Measurements from ENCODE around the gene LZTR1.
A peak's percentile ranks its signal among the peaks of the same experiment; 100 is the strongest.

LZTR1 gene

DNA sequence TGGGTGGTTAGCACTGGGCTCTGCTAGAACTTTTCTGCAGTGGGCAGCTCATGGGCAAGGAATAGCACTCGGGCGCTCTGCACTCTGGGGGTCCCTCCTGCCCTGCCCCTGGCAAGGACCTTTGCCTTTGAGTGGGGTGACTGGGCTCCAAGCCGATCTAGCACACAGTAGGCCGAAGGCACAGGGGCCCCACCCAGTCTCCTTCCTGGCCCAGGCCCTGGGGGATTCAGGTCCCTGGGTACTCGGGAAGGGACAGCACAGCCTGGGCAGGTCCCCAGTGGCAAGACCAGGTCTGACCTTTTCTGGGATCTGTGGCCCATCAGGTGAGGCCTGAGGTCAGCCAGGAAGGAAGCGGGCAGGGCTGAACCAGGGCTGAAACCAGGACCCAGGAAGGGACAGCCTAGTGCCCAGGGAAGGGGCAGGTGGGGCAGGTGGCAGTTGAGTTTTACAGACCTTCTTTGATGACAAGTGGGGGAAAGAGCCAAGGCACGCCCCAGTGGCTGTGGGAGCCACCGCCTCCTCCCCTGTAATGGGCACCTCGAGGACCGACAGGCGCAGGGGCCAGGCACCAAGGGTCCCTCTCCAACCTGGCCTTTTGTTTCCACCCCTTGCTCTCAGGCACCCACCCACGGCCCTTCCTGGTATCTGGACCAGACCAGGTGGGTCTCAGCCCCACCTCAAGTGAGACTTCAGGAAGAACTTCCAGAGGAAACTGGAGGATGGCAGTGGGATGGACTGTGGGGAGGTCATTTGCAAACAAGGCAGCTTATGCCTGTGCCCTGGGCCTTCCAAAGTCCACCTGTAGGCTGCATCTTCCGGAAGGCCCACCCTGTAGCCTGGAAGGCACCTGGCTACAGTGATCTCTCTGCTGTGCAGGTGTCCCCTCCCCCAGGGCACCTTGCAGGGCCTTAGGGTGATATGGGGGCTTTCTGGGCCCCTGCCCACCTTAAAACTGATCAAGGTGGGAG, 15.9 kb upstream of the LZTR1 start:
- no peak for DNase-seq (ENCODE audit: low read depth, low spot score)

DNA sequence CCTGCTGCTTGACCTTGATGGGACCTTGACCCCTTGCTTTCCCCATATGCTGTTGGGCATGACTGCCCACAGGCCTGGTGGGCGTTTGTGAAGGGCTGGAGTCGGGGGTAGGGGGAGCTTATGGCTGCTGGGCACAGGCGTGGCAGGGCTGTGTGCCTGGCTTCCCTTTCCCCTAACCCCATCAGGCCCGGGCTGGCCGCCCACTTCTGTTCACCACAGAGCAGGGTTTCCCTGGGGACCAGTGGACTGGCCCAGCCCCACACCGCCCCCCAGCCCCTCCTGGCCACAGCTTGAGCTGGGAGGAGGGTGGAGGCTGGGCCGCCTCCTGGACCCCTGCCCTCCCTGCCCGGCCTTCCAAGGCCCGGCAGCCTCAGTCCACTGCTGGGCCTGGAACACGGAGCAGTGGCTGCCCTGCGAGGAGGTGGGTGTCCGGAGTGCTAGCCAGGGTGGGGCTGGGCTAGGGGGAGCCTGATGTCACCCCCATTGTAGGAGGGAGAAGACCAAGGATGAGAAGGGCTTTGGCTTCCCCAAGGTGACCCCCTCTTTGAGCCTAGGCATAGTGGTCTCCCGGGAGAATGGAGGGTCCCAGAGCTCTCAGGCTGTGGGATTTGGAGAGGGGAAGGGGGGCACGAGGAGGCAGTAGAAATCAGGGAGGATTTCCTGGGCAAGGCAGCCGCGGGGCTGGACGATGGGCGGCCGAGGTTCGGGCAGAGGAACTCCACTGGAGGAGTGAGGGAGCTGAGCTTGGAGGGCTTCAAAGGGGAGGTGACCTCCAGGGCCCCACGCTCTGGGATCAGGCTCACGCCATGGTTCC, 15.0 kb upstream of the LZTR1 start, which contains the start of gene AIFM3:
Gene AIFM3 (plus strand): TSS at position 373 of the 814 bp plus-strand sequence. CDS start 690 bp downstream, outside the sequence.
- no peak for DNase-seq (ENCODE audit: low read depth, low spot score)

DNA sequence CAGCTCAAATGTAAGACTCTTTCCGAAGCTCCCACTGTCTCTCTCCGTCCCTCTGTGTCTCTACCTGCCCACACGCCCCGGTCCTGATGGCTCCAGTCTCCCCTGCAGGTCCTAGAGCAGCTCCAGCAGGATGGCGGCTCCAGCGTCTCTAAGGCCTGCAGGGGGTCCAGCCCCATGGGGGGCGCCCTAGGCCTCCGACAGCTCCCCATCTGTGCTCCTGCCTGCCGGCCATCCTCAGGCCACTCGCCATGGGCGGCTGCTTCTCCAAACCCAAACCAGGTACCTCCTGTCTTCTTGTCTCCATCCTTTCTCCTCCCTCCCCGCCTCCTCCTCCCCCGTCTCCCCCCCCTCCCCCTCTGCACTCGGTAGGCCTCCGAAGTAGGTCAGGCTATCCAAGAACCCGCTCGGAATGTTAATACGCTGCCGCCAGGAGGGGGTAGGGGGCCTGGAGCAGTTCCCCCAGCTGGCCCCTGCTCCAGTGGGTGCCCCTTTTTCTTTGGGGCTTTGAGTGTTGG, 14.3 kb upstream of the LZTR1 start:
- no peak for DNase-seq (ENCODE audit: low read depth, low spot score)

DNA sequence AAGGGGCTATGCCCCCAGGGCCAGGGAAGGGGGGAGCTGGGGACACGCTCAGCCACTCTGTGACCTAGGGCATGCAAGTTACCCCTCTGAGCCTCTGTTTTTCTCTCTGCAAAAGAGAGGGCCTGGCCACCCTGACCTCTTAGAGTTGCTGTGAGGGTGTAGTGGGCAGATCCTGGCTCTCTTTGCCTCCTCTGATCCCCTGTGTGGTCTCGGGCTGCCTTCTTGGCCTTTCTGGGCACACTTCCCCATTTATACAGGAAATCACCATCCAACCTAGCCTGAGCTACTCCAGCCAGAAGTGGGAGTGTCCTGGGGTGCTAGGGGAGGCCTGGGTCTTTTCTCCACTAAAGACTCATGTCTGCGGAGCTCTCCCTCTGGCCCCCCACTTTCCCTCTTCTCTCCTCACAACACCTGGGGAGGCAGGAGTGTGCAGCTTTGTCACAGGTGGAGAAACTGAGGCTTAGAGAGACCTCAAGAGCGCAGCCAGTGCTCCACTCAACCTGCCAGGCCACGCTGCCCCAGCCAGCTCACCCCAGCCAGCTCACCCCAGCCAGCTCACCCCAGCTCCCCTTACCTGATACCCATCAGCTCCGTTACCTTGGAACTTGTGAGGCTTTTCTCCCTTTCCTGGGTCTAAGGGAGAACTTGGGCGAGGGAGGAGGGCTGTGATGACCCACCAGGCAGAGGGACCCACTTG, 13.7 kb upstream of the LZTR1 start:
- no peak for DNase-seq (ENCODE audit: low read depth, low spot score)

DNA sequence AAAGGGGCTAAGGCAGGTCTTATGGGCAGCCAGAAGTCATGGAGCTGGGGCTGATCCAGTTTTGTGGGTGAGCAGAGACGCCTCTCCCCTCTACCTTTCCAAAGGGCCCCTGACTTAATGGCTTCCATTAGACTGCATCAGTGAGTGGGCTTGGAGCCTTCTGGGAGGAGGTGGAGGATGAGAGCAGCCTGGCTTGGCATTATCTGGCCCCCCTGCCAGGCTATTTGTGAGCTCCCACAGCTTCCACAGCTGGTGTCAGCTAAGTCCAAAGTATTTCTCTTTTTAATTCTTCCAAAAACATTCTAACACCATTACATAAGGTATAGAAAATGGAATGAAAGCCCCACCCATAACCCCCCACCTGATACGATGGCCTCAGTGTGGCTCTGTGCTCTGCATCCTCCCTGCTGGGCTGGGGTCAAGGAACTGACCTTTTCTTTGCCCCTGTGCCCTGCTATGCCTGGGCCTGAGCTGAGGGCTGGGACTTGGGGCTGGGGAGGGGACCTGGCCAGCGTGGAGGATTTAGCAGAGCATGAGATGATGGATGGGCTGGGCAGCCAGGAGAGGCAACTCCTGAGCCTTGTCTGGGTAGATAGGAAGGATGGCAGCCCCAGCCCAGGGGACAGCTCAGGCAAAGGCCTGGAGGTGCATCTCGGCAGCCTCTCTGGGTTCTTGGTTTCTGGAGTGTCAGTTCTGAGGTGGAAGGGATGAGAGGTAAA, 11.0 kb upstream of the LZTR1 start:
- DNase-seq (ENCODE audit: low read depth, low spot score): no peak

DNA sequence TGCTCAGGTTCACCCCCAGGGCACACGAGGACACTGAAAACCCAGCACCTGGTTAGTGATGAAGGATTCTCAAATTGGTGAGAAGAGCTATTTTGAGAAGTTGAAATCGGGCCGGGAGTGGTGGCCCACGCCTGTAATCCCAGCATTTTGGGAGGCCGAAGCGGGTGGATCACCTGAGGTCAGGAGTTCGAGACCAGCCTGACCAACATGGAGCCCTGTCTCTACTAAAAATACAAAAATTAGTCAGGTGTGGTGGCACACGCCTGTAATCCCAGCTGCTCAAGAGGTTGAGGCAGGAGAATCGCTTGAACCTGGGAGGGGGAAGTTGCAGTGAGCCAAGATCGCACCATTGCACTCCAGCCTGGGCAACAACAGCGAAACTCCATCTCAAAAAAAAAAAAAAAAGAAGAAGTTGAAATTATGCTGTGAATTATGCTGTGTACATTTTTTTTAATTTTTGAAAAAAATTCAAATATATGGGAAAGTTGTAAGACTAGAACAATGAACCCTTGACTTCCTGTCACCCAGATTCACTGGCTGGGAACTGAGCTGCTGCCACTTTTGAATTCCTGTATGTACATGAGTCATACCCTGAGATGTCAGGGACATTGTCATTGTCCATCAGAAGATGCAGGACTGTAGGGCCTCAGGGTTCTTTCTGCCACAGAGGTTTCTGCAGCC, 9.9 kb upstream of the LZTR1 start:
- DNase-seq (ENCODE audit: low read depth, low spot score): peak; percentile 15

DNA sequence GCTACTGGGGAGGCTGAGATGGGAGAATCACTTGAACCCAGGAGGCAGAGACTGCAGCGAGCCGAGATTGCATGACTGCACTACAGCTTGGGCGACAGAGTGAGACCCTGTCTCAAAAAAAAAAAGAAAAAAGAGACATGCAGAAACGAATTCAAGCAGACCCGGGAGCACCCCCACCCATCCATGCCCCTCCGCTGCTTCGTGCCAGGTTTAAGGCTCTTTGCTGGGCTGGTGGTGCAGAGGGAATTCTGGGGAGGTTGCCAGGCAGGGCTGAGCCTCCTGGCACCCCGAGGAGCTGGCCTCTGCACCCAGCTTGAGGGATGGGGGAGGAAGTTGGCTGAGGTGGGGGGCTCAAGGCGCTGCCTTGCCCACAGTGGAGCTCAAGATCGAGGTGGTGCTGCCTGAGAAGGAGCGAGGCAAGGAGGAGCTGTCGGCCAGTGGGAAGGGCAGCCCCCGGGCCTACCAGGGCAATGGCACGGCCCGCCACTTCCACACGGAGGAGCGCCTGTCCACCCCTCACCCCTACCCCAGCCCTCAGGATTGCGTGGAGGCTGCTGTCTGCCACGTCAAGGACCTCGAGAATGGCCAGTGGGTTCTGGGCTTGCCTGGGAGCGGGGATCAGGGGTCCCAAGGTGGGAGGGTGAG, 9.0 kb upstream of the LZTR1 start:
- no peak for DNase-seq (ENCODE audit: low read depth, low spot score)

DNA sequence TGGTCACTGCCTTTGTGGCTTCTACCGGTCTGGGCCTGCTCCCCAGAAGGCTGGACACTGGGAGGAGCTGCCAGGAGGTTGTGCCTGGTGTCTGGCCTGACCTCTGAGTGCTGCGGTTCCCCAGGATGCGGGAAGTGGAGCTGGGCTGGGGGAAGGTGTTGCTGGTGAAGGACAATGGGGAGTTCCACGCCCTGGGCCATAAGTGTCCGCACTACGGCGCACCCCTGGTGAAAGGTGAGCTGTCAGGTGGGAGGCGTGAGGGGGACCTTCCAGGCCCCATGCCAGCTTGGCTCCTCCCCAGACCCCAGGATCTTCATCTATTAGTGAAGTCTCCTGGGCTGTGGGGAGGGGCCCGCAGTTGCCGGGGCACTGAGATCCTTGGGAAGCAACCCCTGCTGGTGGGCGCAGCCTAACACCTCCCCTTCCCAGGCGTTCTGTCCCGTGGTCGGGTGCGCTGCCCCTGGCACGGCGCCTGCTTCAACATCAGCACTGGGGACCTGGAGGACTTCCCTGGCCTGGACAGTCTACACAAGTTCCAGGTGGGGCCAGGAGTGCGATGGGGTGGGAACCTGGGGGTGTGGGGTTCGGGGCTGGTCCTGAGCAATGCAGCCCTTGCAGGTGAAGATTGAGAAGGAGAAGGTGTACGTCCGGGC, 8.3 kb upstream of the LZTR1 start:
- DNase-seq (ENCODE audit: low read depth, low spot score): no peak

DNA sequence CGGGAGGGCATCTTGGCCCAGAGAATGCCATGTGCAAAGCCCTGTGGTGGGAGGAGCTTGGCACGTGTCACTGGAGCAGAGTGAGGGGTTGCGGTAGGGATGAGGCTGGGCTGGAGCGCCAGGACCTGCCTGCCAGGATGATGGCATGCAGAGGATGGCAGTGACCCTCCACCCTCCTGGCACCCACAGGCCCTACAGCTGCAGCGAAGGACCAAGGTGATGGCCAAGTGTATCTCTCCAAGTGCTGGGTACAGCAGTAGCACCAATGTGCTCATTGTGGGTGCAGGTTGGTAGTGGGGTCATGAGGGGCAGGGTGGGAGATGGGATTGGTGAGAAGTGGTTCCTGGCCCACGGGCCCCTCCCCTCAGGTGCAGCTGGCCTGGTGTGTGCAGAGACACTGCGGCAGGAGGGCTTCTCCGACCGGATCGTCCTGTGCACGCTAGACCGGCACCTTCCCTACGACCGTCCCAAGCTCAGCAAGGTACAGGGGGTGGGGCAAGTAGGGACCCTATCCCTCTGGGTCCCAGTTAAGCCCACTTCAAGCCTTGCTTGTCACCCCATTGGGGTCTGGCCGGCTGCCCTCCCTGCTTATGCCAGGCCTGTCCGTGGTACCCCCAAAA, 7.7 kb upstream of the LZTR1 start:
- DNase-seq (ENCODE audit: low read depth, low spot score): no peak

DNA sequence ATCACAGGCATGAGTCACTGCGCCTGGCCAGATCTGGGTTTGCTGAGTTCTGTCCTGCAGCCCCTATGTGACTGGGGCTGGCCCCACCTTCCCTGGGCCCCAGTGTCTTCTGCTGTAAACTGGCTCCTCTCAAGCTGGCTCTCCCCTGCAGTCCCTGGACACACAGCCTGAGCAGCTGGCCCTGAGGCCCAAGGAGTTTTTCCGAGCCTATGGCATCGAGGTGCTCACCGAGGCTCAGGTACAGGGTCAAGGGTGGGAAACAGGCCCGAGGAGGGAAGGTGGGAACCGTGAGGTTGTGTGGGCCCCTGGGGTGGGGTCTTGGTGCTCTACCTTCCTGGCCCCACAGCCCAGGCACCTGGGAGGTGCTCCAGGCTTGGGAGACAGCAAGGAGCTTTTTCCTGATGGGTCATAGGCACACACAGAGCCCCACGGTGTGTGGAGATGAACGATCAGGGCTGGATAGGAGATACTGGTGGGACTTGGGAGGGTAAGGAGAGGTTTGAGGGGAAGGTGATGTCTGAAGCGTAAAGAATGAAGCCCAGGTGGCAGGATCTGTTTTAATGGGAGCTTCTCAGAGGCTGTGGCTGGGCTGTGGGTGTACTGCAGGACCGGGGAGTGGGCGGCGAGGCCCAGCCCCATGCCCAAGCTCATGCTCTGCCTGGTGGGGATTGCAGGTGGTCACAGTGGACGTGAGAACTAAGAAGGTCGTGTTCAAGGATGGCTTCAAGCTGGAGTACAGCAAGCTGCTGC, 6.4 kb upstream of the LZTR1 start:
- no peak for DNase-seq (ENCODE audit: low read depth, low spot score)

DNA sequence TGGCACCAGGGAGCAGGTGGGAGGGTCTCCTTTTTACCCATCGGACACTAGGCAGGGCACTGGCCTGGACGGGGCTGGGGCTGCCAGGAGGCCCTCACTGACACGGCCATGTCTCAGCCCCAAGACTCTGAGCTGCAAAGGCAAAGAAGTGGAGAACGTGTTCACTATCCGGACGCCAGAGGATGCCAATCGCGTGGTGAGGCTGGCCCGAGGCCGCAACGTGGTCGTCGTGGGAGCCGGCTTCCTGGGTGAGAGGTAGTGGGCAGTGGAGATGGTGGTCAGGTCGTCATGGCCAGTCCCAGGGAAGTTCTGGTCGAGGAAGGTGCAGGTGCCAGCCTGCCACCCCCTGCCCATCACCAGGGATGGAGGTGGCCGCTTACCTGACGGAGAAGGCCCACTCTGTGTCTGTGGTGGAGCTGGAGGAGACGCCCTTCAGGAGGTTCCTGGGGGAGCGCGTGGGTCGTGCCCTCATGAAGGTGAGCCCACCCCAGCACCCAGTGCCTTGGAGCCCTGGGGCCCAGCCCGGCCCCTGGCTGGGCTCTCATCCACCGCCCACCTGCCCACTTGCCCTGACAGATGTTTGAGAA, 5.7 kb upstream of the LZTR1 start:
- no peak for DNase-seq (ENCODE audit: low read depth, low spot score)

DNA sequence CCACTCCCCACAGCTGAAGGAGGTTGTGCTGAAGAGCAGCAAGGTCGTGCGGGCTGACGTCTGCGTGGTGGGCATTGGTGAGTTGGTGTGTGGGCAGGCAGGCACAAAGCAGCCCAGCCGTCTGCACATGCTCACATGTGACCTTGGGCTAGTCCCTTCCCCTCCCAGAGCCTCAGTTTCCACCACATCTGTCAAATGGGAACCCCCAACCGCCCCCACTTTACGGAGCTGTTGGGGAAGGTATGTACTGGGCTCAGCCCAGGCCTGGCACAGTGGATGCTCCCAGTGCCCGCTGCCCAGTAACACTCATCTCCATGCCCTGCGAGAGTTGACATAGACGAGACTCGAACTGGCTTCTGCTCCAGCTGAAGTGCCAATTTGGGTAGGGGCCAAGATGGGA, 5.1 kb upstream of the LZTR1 start:
- no peak for DNase-seq (ENCODE audit: low read depth, low spot score)

DNA sequence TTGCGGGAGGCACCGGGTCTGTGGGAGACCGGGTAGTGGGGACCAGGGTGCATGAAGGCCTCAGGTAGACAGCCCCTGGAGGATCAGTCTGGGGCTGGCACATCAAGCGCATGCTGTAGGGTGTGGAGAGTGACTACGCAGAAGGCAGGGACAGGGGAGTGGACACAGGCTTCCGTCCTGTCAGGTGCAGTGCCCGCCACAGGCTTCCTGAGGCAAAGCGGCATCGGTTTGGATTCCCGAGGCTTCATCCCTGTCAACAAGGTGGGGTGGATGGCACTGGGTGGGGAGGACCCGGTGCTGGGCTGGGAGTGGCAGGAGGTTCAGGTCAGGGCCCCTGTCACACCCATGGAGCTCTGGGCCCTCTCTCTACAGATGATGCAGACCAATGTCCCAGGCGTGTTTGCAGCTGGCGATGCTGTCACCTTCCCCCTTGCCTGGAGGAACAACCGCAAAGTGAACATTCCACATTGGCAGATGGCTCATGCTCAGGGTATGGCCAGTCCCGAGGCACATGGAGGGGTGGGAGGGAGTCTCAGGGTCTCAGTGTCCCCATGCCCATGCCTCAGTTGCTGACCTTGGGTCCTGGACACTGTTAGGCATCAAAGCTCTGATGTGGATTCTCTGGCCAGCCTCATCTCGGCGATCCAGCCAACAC, 4.5 kb upstream of the LZTR1 start:
- DNase-seq (ENCODE audit: low read depth, low spot score): no peak

DNA sequence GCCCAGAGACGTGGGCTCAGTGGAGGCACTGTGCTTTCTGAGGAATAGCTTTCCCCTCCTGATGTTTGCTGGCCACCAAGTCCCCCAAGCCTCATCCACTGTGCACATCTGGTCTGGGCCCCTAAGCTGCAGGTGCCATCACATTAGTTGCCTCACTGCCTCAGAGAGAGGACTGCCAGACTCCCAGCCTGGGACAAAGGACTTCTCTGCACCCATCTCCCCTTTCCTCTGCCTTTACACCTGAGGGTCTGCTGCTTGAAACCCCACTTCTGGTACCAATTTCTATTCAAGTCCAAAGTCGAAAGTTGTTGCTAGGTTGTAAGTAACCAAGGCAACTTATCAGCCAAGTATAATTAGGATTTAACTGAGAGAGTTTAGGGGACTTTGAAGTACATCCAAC, 3.7 kb upstream of the LZTR1 start:
- no peak for DNase-seq (ENCODE audit: low read depth, low spot score)

DNA sequence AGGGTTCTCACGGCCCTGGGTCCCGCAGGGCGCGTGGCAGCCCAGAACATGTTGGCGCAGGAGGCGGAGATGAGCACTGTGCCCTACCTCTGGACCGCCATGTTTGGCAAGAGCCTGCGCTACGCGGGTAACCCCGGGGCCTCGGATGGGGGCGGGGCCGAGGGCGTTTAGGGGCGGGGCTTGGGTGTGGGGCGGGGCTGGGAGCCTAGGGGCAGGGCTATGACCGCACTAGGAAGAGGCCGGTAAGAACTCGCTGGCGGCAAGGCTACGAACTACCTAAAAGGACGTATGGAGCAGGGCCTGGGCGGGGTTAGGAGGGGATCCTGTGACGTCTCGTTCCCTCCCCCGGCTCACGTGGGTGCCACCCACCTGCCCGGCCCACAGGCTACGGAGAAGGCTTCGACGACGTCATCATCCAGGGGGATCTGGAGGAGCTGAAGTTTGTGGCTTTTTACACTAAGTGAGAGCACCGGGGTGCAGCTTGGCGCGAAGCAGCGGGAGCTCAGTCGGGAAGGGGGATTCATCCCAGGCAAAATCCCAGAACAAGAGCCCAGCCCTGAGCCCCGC, 2.8 kb upstream of the LZTR1 start:
- peak; percentile 79 for DNase-seq (ENCODE audit: low read depth, low spot score)

DNA sequence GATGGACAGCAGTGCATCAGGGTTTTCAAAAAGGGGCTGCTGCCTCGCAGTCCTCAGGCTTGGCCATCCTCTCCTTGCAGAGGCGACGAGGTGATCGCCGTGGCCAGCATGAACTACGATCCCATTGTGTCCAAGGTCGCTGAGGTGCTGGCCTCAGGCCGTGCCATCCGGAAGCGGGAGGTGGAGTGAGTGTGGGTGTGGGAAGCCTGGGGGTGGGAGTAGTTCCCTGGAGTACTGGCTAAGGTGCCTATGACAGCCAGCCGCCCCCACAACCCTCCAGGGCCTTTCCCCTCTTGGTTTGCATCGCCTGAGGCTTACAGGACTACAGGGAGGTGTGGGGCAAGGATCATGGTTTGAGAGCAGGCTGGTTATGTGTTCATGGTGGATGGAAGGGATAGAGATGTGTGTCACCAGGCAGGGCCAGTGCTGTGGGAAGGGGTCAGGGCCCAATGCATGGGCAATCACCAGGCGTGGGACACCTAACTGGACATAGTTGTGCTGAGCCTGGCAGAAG, 2.1 kb upstream of the LZTR1 start:
- DNase-seq (ENCODE audit: low read depth, low spot score): no peak

DNA sequence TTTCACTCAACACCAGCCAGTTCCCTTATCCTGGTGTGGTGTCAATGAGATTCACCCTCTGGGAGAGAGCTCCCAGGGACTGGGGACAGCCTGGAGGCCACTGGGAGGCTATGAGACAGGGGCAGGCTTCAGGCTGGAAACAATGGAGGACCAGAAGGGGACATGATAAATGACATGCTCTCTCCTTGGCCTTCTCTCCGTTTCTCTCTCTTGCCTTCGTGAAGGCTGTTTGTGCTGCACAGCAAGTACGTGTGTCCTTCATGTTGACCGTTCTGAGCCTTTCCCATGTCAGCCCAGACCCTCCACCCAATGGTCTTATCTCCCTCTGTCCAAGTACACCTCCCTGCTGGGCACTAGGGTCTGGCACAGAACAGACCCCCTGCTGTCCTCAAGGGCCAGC, 1.6 kb upstream of the LZTR1 start:
- no peak for DNase-seq (ENCODE audit: low read depth, low spot score)
